Measurements from ENCODE around the gene MYLK.

DNA sequence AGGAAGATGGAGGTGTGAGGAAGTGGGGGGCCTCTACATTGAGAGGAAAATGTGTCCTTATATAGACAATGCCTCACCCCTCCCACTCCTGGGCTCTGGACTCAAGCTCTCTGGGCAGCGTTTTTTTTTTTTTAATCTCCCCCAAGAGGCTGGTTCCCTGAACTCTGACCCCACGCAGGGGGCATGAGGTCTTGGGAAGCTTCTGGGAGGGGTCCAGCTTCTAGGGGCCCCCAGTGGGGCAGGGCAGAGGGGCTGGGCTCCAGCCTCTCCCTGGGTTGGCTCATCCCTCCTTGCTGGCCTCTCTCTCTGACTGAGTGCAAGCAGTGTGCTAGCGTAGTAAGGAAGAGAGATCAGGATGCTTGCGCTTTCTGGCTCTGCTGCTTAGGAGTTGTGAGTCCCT lies 197.9 kb downstream of the MYLK start:
- no peak for TF ChIP-seq POLR2A (IDR thresholded peaks at IDR 0.05)
- TF ChIP-seq, protein P1, sequence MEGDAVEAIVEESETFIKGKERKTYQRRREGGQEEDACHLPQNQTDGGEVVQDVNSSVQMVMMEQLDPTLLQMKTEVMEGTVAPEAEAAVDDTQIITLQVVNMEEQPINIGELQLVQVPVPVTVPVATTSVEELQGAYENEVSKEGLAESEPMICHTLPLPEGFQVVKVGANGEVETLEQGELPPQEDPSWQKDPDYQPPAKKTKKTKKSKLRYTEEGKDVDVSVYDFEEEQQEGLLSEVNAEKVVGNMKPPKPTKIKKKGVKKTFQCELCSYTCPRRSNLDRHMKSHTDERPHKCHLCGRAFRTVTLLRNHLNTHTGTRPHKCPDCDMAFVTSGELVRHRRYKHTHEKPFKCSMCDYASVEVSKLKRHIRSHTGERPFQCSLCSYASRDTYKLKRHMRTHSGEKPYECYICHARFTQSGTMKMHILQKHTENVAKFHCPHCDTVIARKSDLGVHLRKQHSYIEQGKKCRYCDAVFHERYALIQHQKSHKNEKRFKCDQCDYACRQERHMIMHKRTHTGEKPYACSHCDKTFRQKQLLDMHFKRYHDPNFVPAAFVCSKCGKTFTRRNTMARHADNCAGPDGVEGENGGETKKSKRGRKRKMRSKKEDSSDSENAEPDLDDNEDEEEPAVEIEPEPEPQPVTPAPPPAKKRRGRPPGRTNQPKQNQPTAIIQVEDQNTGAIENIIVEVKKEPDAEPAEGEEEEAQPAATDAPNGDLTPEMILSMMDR (IDR thresholded peaks at IDR 0.05) = no peak
